H1 (cell line): ENCODE results near the gene KRTAP5-6. TPM values are rescaled to one million over a fixed set of nuclear protein-coding genes. Genes with fewer than 3 reads are reported as not detected.

Experiments
- polyA plus RNA-seq, 7 experiments: library from polyadenylated mRNA; depleted of rRNA in 3 of 7; stranded (reverse) in 5 of 7; unstranded in 2 of 7; fragments of >200 nt in 5 of 7; fragments of 200-250 nt in 2 of 7; gene quantifications; 1 replicate in 5 of 7; 2 replicates in 1 of 7; 4 replicates in 1 of 7; pipeline versions ENCODE4 v1.2.1 to v1.2.3, GENCODE V29; 2011 to 2013; ENCODE audit warnings: missing spikeins in 2 of 7, mixed read lengths in 2 of 7
- total RNA-seq: library from RNA; stranded (reverse); fragmentation: NEBNext Ultra II Directional; extraction: Animal tissue kit (Norgen Biotek cat#: 25700); gene quantifications from 2 replicates; pipeline ENCODE4 v1.2.1, GENCODE V29; 2021
- TF ChIP-seq, protein P1 (sequence below): IDR thresholded peaks from 2 replicates; pipeline ENCODE4 v1.6.1; 2012; ENCODE audit warnings: inconsistent platforms
- TF ChIP-seq, protein P2 (sequence below), 3 experiments: IDR thresholded peaks; 1 replicate in 2 of 3; 2 replicates in 1 of 3; pipeline versions ENCODE4 v1.5.1 to v1.6.1; 2011; ENCODE audit warnings: low read length in 3 of 3, mild to moderate bottlenecking in 3 of 3, inconsistent platforms in 2 of 3, low read depth in 1 of 3, moderate library complexity in 1 of 3; ENCODE audit not compliant: insufficient read depth in 1 of 3; ENCODE audit errors: control extremely low read depth in 1 of 3

KRTAP5-6 gene
- total and polyA plus RNA-seq, 2 of the 8 experiments (the other 6 are each of a cell fraction or from before 2014, with no cell fraction given) = not detected

DNA sequence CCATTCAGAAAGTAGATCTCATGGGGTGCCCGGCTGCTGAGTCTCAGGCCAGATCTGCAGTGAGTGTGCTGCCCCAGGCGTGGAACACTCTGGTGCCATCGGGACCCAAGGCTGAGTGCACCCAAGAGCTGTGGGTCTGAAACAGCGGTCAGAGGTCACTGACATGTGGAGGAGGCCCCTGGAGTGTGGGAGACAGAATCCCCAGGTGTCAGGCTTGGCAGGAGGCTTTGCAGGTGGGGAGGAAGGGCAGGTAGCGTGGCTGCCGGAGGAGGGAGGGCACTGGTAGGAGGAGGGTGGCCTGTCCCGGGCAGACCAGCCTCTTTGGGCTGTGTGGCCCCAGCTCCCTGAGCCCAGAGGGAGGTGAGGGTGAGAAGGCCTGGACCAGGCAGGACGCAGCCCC, 31.7 kb upstream of the KRTAP5-6 start (continued):
- TF ChIP-seq, protein P1, sequence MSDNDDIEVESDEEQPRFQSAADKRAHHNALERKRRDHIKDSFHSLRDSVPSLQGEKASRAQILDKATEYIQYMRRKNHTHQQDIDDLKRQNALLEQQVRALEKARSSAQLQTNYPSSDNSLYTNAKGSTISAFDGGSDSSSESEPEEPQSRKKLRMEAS = no peak
- TF ChIP-seq, protein P2, sequence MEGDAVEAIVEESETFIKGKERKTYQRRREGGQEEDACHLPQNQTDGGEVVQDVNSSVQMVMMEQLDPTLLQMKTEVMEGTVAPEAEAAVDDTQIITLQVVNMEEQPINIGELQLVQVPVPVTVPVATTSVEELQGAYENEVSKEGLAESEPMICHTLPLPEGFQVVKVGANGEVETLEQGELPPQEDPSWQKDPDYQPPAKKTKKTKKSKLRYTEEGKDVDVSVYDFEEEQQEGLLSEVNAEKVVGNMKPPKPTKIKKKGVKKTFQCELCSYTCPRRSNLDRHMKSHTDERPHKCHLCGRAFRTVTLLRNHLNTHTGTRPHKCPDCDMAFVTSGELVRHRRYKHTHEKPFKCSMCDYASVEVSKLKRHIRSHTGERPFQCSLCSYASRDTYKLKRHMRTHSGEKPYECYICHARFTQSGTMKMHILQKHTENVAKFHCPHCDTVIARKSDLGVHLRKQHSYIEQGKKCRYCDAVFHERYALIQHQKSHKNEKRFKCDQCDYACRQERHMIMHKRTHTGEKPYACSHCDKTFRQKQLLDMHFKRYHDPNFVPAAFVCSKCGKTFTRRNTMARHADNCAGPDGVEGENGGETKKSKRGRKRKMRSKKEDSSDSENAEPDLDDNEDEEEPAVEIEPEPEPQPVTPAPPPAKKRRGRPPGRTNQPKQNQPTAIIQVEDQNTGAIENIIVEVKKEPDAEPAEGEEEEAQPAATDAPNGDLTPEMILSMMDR (IDR thresholded peaks at IDR 0.05; ENCODE audit: control extremely low read depth in 1 of 3, insufficient read depth in 1 of 3, low read depth in 1 of 3, low read length in 3 of 3) = no peak
